ENCODE data around the gene PMVK.

The PMVK gene

DNA sequence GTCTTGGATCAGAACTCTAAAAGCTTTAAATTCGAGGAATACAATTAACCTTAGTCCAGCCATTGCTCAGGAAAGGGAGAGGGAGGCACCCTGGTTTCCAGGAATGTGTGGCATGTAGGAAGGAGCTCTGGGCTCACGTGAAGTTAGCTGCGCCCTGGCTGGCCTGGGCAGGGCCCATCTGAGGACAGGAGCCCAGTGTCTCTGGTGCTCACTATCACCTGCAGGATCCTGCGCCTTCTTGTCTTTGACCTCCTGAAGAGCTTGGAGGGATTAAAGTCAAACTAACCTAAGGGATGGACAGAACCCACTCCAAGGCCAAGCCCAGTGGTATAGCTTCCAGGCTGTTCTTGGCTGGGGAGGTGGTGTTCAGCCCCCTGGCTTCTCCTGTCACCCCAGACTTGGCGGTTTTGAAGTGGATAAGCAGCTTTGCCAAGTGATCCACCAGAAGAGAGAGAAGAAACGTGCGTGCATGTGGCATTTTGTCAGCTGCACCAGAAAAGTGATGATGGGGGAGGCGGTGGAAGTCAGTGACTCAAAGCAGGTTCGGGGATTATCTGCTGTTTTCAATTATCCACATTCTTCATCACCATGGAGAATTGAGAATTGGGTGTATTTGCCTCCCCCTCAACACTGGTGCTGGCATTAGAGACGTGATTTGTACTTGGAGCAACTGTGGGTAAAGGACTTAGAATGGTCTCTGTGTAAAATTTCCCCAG, 54.5 kb downstream of the PMVK start:
- in situ Hi-C loops (cut with MboI; ENCODE audit: low sequenced_read_pairs), result no loop called here

DNA sequence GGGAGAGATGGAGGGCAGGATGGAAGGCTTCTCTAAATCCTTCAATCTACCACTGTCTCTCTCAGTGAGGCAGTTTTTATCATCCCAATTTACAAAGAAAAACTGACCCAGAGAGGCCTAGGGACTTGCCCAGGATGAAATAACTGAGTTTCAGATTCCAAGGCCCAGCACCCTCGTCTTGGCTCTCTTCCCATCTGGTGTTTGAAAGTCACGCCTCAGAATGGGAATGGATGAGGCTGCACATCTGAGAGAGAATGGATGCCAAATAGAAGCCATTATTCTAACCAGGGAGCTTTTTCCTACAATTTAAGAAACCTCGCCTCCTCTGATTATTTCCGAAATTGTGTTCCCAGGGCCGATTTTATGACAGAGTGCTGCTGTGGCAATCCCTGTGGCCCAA, 55.8 kb downstream of the PMVK start:
- in situ Hi-C loops (cut with MboI; ENCODE audit: low sequenced_read_pairs), result no loop called here

DNA sequence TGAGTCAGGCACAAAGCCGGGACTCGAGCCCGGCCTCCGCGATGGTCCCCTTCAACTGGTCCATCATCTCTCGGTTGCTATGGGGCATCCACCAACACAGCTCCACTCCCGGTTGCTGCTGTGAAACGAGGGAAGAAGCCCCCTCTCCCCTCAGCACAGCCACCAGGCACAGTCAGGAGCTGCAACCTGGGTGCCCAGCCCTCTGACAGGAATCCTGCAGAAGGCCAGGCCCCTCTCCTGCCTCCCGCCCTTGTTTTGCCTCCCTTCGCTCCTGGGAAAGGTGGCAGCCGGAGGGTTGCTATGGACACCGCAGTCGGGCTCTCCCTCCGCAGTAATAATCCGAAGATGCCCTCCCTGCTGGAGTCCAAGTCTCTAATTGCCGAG, 57.5 kb downstream of the PMVK start:
- in situ Hi-C loops (cut with MboI; ENCODE audit: low sequenced_read_pairs), result no loop called here

DNA sequence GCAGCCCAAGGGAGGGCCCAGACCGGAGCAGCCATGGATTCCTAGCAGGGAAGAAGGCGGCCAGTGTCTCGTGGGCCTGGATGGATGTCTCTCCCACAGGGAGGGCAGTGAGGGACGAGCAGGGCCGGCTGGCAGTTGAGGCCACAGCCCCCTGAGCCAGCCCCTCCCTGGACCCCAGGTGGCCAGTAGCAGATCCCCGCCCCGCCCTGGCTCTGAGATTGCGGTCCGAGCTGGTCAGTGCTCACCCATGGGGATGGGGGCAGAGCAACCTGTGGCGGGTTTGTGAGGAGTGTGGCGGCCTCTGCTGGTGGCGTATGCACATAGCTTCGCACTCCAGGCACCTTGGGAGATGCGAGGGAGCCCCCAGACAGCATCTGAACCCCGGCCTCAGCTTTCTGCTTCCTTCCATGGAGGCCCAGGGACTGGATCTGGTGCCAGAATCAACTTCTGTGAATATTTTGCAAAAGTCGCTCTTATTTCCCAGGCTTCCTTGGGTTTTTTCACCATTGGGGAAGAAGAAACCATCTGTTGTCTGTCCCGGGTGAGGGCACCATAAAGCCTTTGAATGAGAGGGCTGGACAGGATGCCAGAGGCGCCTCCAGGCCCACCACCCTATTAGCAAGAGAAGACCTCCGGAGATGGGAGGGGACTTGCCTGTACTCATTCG, 58.0 kb downstream of the PMVK start:
- in situ Hi-C loops (cut with MboI; ENCODE audit: low sequenced_read_pairs), result no loop called here

DNA sequence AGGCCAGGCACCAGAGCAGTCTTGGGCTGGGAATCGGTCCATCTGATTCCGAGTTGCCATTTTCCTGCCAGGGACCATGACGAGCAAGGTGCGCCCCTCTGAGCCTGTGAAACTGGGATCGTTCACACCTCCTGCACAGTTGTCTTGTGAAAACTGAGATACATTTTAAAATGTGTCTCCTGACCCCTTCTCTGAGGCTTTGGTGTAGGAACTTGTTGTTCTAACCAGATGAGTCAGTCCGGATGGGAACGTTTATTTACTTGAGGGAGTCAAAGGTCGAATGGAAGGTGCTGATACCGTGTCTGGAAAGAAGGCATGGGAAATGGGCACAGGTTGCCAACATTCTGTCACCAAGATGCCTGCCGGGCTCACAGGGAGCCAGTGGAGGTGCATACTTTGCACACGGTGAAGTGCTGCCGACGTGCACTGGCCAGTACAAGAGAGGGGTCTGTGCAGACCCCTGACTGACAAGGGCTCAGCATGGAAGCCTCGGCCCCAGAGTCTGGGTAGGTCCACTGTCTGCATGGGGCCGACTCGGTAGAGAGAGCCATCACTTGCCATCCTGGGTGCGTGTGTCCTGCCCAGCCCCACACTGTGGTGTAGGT, 59.0 kb downstream of the PMVK start:
- in situ Hi-C loops (cut with MboI; ENCODE audit: low sequenced_read_pairs), result no loop called here

DNA sequence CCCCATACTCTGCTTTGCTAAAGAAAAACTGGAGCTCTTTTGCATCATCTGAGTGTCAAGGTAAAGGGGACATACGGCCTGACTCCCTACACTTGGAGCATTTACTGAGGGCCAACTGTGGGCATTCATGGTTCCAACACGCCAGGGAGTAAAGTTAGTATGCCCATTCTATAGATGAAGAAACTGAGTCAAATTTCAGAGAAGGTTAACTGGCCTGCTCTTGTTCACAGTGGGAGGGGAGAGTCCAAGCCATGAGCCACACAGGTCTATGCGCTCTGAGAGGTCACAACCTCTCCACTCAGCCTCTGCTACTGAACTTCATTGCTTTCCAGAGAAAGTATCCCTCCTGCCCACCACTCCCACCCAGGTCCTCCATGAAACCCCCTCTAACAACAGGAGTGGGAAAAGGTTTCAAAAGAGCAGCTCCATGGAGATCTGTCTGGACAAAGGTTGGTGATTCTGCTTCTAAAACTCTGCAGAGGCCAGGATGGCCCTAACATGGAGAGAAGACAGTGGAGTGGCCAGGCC, 59.6 kb downstream of the PMVK start:
- in situ Hi-C loops (cut with MboI; ENCODE audit: low sequenced_read_pairs), result no loop called here
